K562 (cell line): ENCODE data around the gene CD3D. TPM values are rescaled to one million over a fixed set of nuclear protein-coding genes. Genes with fewer than 3 reads are reported as not detected.

Experiments used
- ATAC-seq: fragments of 200-7000 bp; cut with Tn5 transposase; 3 replicates; pipeline ENCODE4 v1.9.1; 2020; ENCODE audit warnings: moderate library complexity
- BruUV-seq: library from RNA; stranded (reverse); fragments of 400-500 nt; replicated peaks from 2 replicates; lab custom pipeline; 2021; lab: Mats Ljungman, UMichigan
- CTCF ChIA-PET: fragments of 300-600 bp; formaldehyde crosslinking; extraction: SDS; loops from one replicate; lab custom pipeline; 2021; ENCODE audit warnings: low intra/inter-chr PET ratio; lab: Yijun Ruan, JAX
- POLR2A ChIA-PET: fragments of 300-600, 350-650 bp; sonication (Branson Sonifier 250); formaldehyde crosslinking; extraction: SDS; loops from one replicate; lab custom pipeline; 2021; ENCODE audit warnings: antibody characterized with exemption, inconsistent platforms; lab: Yijun Ruan, JAX
- DNase-seq, 4 experiments: peaks; one replicate each; pipeline versions ENCODE4 v3.0.0 to v3.0.0-alpha.2; 2011 to 2018; ENCODE audit warnings: low spot score in 3 of 4, mixed read lengths in 3 of 4; ENCODE audit errors: extremely low read depth in 1 of 4
- FAIRE-seq: peaks from 2 replicates; lab custom pipeline; 2011; peaks lifted over from hg19 to GRCh38; lab: Jason Lieb, UNC
- H2AFZ ChIP-seq: 2 replicates; pipeline ENCODE4 v1.6.0; 2011; ENCODE audit warnings: low read depth, low read length, control low read depth, inconsistent platforms
- H3K27ac ChIP-seq: fragments of 200-600 bp; 3 replicates; pipeline ENCODE4 v1.8.0; 2011; ENCODE audit warnings: low read depth, mild to moderate bottlenecking, control low read depth, inconsistent platforms, low read length, moderate library complexity, mixed read lengths; ENCODE audit errors: extremely low read depth
- H3K27me3 ChIP-seq, 2 experiments: fragments of 300-600 bp in 1 of 2; 2 replicates in 1 of 2; 3 replicates in 1 of 2; pipeline versions ENCODE4 v1.6.0 to v1.8.0; 2011; ENCODE audit warnings: inconsistent platforms in 2 of 2, low read length in 2 of 2, mild to moderate bottlenecking in 1 of 2, mixed read lengths in 1 of 2, moderate library complexity in 1 of 2; ENCODE audit not compliant: control insufficient read depth in 2 of 2, insufficient read depth in 2 of 2
- H3K36me3 ChIP-seq: fragments of 300-600 bp; 3 replicates; pipeline ENCODE4 v1.8.0; 2011; ENCODE audit warnings: mild to moderate bottlenecking, low read length, inconsistent platforms; ENCODE audit not compliant: control insufficient read depth, insufficient read depth
- H3K4me1 ChIP-seq, 2 experiments: fragments of 200-600 bp in 1 of 2; replicated peaks in 1 of 2; 2 replicates in 1 of 2; 3 replicates in 1 of 2; pipeline versions ENCODE4 v1.5.1 to v1.8.0; 2011; ENCODE audit warnings: inconsistent platforms in 2 of 2, low read length in 2 of 2, mild to moderate bottlenecking in 1 of 2, mixed read lengths in 1 of 2, moderate library complexity in 1 of 2; ENCODE audit not compliant: control insufficient read depth in 2 of 2, insufficient read depth in 2 of 2
- H3K4me2 ChIP-seq: 2 replicates; pipeline ENCODE4 v1.6.1; 2011; ENCODE audit warnings: low read length, control low read depth, inconsistent platforms, mixed read lengths; ENCODE audit not compliant: insufficient read depth
- H3K4me3 ChIP-seq: fragments of 200-600 bp; sonication (generic), shearing (Covaris generic); 2 replicates; pipeline ENCODE4 v1.5.1; 2016; ENCODE audit warnings: control low read depth, inconsistent platforms
- H3K79me2 ChIP-seq: fragments of 200-600 bp; 3 replicates; pipeline ENCODE4 v1.8.0; 2011; ENCODE audit warnings: low read length, inconsistent platforms; ENCODE audit not compliant: control insufficient read depth, insufficient read depth
- H3K9ac ChIP-seq, 2 experiments: 2 replicates each; pipeline versions ENCODE4 v1.6.0 to v1.6.1; 2011; ENCODE audit warnings: low read depth in 2 of 2, low read length in 2 of 2, control low read depth in 1 of 2, inconsistent platforms in 1 of 2, mild to moderate bottlenecking in 1 of 2, mixed read lengths in 1 of 2; ENCODE audit not compliant: insufficient read depth in 1 of 2
- H3K9me1 ChIP-seq: one replicate; pipeline ENCODE4 v1.6.0; 2011; ENCODE audit warnings: inconsistent platforms, mild to moderate bottlenecking, low read length, moderate library complexity; ENCODE audit not compliant: control insufficient read depth, insufficient read depth
- H3K9me3 ChIP-seq: replicated peaks from 2 replicates; pipeline ENCODE4 v1.5.1; 2011; ENCODE audit warnings: low read depth, low read length, inconsistent platforms; ENCODE audit not compliant: control insufficient read depth, insufficient read depth
- H4K20me1 ChIP-seq: replicated peaks from 2 replicates; pipeline ENCODE4 v1.6.1; 2011; ENCODE audit warnings: low read length, inconsistent platforms, mixed read lengths; ENCODE audit not compliant: control insufficient read depth, insufficient read depth
- BHLHE40 ChIP-seq: IDR thresholded peaks from 2 replicates; pipeline ENCODE4 v1.6.1; 2011; ENCODE audit warnings: low read length, improper control_type of control experiment
- CBX3 ChIP-seq, 2 experiments: IDR thresholded peaks; 1 replicate in 1 of 2; 2 replicates in 1 of 2; pipeline ENCODE4 v1.6.1; 2012; ENCODE audit warnings: inconsistent platforms in 2 of 2, low read length in 2 of 2, borderline replicate concordance in 1 of 2, control low read depth in 1 of 2
- CREB5 ChIP-seq: fragments of 250-450 bp; sonication (Bioruptor Pico); IDR thresholded peaks from 2 replicates; pipeline ENCODE4 v1.5.0; 2020; ENCODE audit warnings: mild to moderate bottlenecking
- FOS ChIP-seq: IDR thresholded peaks from 3 replicates; pipeline ENCODE4 v1.6.1; 2011; ENCODE audit not compliant: insufficient read length; ENCODE audit errors: extremely low read depth
- GATAD2B ChIP-seq: fragments of 450-650 bp; IDR thresholded peaks from 2 replicates; pipeline ENCODE4 v1.6.1; 2017; ENCODE audit warnings: mild to moderate bottlenecking, borderline replicate concordance
- MAX ChIP-seq: sonication (generic); formaldehyde crosslinking; IDR thresholded peaks from 2 replicates; pipeline ENCODE4 v1.9.0; 2022; ENCODE audit warnings: mild to moderate bottlenecking, missing genetic modification reagents
- NFIX ChIP-seq: fragments of 250-450 bp; sonication (Bioruptor Pico); IDR thresholded peaks from 2 replicates; pipeline ENCODE4 v1.4.0; 2020; ENCODE audit warnings: low read depth, mild to moderate bottlenecking, moderate library complexity
- NUFIP1 ChIP-seq: fragments of 450-650 bp; IDR thresholded peaks from 2 replicates; pipeline ENCODE4 v1.6.1; 2018; ENCODE audit not compliant: partially characterized antibody
- PCBP1 ChIP-seq: fragments of 200-400 bp; formaldehyde crosslinking; IDR thresholded peaks from 2 replicates; pipeline ENCODE4 v1.6.1; 2018; ENCODE audit warnings: mild to moderate bottlenecking, low read depth, low read length; ENCODE audit not compliant: poor library complexity, severe bottlenecking
- SMAD3 ChIP-seq: fragments of 450-650 bp; formaldehyde crosslinking; conservative IDR thresholded peaks from 2 replicates; pipeline ENCODE4 v1.4.0; 2020; ENCODE audit warnings: mild to moderate bottlenecking
- SMARCA5 ChIP-seq: fragments of 450-650 bp; IDR thresholded peaks from 2 replicates; pipeline ENCODE4 v1.6.1; 2016
- TFAM ChIP-seq: fragments of 250-450 bp; sonication (Bioruptor Pico); conservative IDR thresholded peaks from 2 replicates; pipeline ENCODE4 v1.5.0; 2021; ENCODE audit warnings: mild to moderate bottlenecking, moderate library complexity
- ZNF23 ChIP-seq: fragments of 250-450 bp; sonication (Bioruptor Pico); IDR thresholded peaks from 2 replicates; pipeline ENCODE4 v1.4.0; 2020; ENCODE audit warnings: mild to moderate bottlenecking
- ZNF232 ChIP-seq: sonication (generic); formaldehyde crosslinking; IDR thresholded peaks from 2 replicates; pipeline ENCODE4 v1.8.0; 2022; ENCODE audit warnings: mild to moderate bottlenecking, missing genetic modification reagents
- ZNF449 ChIP-seq: fragments of 250-450 bp; sonication (Bioruptor Pico); IDR thresholded peaks from 2 replicates; pipeline ENCODE4 v1.8.0; 2022; ENCODE audit warnings: moderate library complexity, mild to moderate bottlenecking, inconsistent platforms
- ZNF717 ChIP-seq: fragments of 250-450 bp; sonication (Bioruptor Pico); IDR thresholded peaks from 2 replicates; pipeline ENCODE4 v1.5.0; 2021
- WGBS: fragments of 100-300 bp; shearing (Covaris generic); methylation state at CpG from one replicate; pipeline ENCODE4 v1.1.6; 2016; ENCODE audit warnings: low coverage, mixed read lengths; ENCODE audit not compliant: insufficient coverage; ENCODE audit errors: missing lambda C conversion rate; 5-methylcytosine and 5-hydroxymethylcytosine counted together
- in situ Hi-C: fragments of 300-500 bp; cut with MboI; formaldehyde crosslinking; loops from 4 replicates; pipeline ENCODE4 v1.15.0; 2018; ENCODE audit warnings: inconsistent platforms, mixed read lengths
- intact Hi-C: fragments of 100-400 bp; cut with micrococcal nuclease; formaldehyde crosslinking; loops from 2 replicates; pipeline ENCODE4 v1.14.2; 2022
- polyA plus RNA-seq, 8 experiments: library from polyadenylated mRNA; depleted of rRNA in 4 of 8; stranded (reverse) in 5 of 8; unstranded in 3 of 8; fragments of >200 nt; fragmentation: Nextera tagmentation in 2 of 8; fragmentation: Illumina TruSeq in 1 of 8; extraction: Ambion mirVana in 2 of 8; extraction: Trizol in 1 of 8; gene quantifications; 2 replicates each; pipeline versions ENCODE4 v1.2.1 to v1.2.3, GENCODE V29; 2011 to 2014; ENCODE audit warnings: inconsistent platforms in 1 of 8, missing spikeins in 1 of 8
- total RNA-seq, 7 experiments: library from RNA; depleted of rRNA in 6 of 7; stranded (reverse); fragments of >200 nt in 6 of 7; fragmentation: Illumina TruSeq in 2 of 7; extraction: Trizol in 2 of 7; gene quantifications; 2 replicates each; pipeline versions ENCODE4 v1.2.1 to v1.2.3, GENCODE V29; 2011 to 2021; ENCODE audit warnings: low replicate concordance in 1 of 7

CD3D gene
- total and polyA plus RNA-seq, 9 of the 15 experiments (the other 6 are each of a cell fraction or from before 2014, with no cell fraction given) = 36.2 to 238 (median 67.1) TPM

GRCh38 chr11:118379497-118379896, 37.0 kb upstream of the CD3D start:
- FAIRE-seq (no peak), DNase-seq (no peak), ATAC-seq (no peak)
- TF ChIP-seq ZNF717 (CRISPR knock-in tag) (no peak), TFAM (CRISPR knock-in tag) (no peak), FOS (no peak), NUFIP1 (no peak), PCBP1 (no peak), GATAD2B (no peak), SMAD3 (no peak), CREB5 (no peak), ZNF23 (CRISPR knock-in tag) (no peak), SMARCA5 (no peak), ZNF232 (CRISPR knock-in tag) (no peak), CBX3 (IDR thresholded peaks at IDR 0.05; ENCODE audit: borderline replicate concordance in 1 of 2, low read length in 2 of 2) (no peak), NFIX (CRISPR knock-in tag) (no peak), ZNF449 (no peak), BHLHE40 (no peak), MAX (CRISPR knock-in tag) (no peak)
- intact Hi-C loops = no loop called here
- CTCF ChIA-PET = no interaction called here
- Histone ChIP-seq H2AFZ (no peak overlapping the region), H3K27ac (no peak overlapping the region), H4K20me1 (no peaks in the 10 kb centered on the region), H3K79me2 (no peaks in the 10 kb centered on the region), H3K9ac (no peak overlapping the region), H3K4me1 (no peaks in the 10 kb centered on the region), H3K4me3 (no peak overlapping the region), H3K4me2 (no peak overlapping the region), H3K36me3 (peaks cover 85% of the 10 kb centered on the region), H3K9me1 (no peaks in the 10 kb centered on the region), H3K27me3 (no peaks in the 10 kb centered on the region), H3K9me3 (no peaks in the 10 kb centered on the region)
- in situ Hi-C loops = no loop called here
- POLR2A ChIA-PET = interaction anchor here (0.8 to 1.0 kb wide), 3 partner anchors 18 to 56 kb away, joined by 3 to 4 read pairs (median 4); no protein-coding TSS in a partner anchor
- no TSS peak for BruUV-seq
- 88% methylated on average over 4 of the region's 4 CpGs for WGBS
